Liver (tissue), 9 donors: ENCODE measurements around the gene ZCCHC14. TPM values are rescaled to one million over a fixed set of nuclear protein-coding genes. Genes with fewer than 3 reads are reported as not detected.

Experiments used
- DNase-seq: peaks from one replicate; pipeline ENCODE4 v3.0.0-alpha.2; 2017; ENCODE audit warnings: low spot score
- H3K27ac ChIP-seq, 2 donors: one replicate each; pipeline ENCODE4 v1.7.0; 2013; ENCODE audit warnings: inconsistent platforms in 2 of 2, low read length in 2 of 2, control low read depth in 1 of 2, low read depth in 1 of 2, mild to moderate bottlenecking in 1 of 2
- H3K27me3 ChIP-seq, 4 donors: one replicate each; pipeline versions ENCODE4 v1.6.1 to v1.7.0; 2013; ENCODE audit warnings: low read length in 3 of 4, inconsistent platforms in 1 of 4, mild to moderate bottlenecking in 1 of 4, moderate library complexity in 1 of 4; ENCODE audit not compliant: control insufficient read depth in 4 of 4, insufficient read depth in 4 of 4
- H3K36me3 ChIP-seq, 4 donors: one replicate each; pipeline versions ENCODE4 v1.6.1 to v1.7.0; 2013; ENCODE audit warnings: low read length in 3 of 4, mild to moderate bottlenecking in 3 of 4, low read depth in 1 of 4, moderate library complexity in 1 of 4; ENCODE audit not compliant: control insufficient read depth in 4 of 4, insufficient read depth in 3 of 4
- H3K4me1 ChIP-seq, 4 donors: one replicate each; pipeline versions ENCODE4 v1.6.1 to v1.7.0; 2013; ENCODE audit warnings: low read length in 3 of 4, mild to moderate bottlenecking in 3 of 4, moderate library complexity in 1 of 4; ENCODE audit not compliant: control insufficient read depth in 4 of 4, insufficient read depth in 4 of 4
- H3K4me3 ChIP-seq, 3 donors: one replicate each; pipeline versions ENCODE4 v1.6.1 to v1.7.0; 2013; ENCODE audit warnings: low read length in 3 of 3, control low read depth in 1 of 3, low read depth in 1 of 3, mild to moderate bottlenecking in 1 of 3
- H3K9ac ChIP-seq, 2 donors: one replicate each; pipeline ENCODE4 v1.7.0; 2013; ENCODE audit warnings: low read length in 2 of 2, mild to moderate bottlenecking in 2 of 2, moderate library complexity in 2 of 2, control low read depth in 1 of 2, low read depth in 1 of 2
- H3K9me3 ChIP-seq, 4 donors: one replicate each; pipeline versions ENCODE4 v1.6.1 to v1.7.0; 2013; ENCODE audit warnings: low read length in 3 of 4; ENCODE audit not compliant: control insufficient read depth in 4 of 4
- ATF3 ChIP-seq: IDR thresholded peaks from 2 replicates; pipeline ENCODE4 v1.6.1; 2016; ENCODE audit warnings: antibody characterized with exemption
- CTCF ChIP-seq: fragments of 150-350 bp; IDR thresholded peaks from 2 replicates; pipeline ENCODE4 v1.5.1; 2017; ENCODE audit warnings: improper control_type of control experiment, low read depth, low read length; ENCODE audit not compliant: missing input control
- EGR1 ChIP-seq, 2 donors: IDR thresholded peaks; 2 replicates each; pipeline ENCODE4 v1.6.1; 2016 to 2018; ENCODE audit warnings: antibody characterized with exemption in 2 of 2, low read depth in 2 of 2
- FOXA1 ChIP-seq: IDR thresholded peaks from 2 replicates; pipeline ENCODE4 v1.6.1; 2016; ENCODE audit warnings: antibody characterized with exemption
- FOXA2 ChIP-seq: IDR thresholded peaks from 2 replicates; pipeline ENCODE4 v1.6.1; 2016; ENCODE audit warnings: antibody characterized with exemption
- GABPA ChIP-seq, 2 donors: IDR thresholded peaks in 1 of 2; conservative IDR thresholded peaks in 1 of 2; 2 replicates each; pipeline ENCODE4 v1.6.1; 2016; ENCODE audit warnings: antibody characterized with exemption in 2 of 2, mild to moderate bottlenecking in 1 of 2, moderate library complexity in 1 of 2
- HNF4A ChIP-seq, 2 donors: conservative IDR thresholded peaks; 2 replicates each; pipeline ENCODE4 v1.6.1; 2016; ENCODE audit warnings: antibody characterized with exemption in 2 of 2, mild to moderate bottlenecking in 2 of 2
- HNF4G ChIP-seq: IDR thresholded peaks from 2 replicates; pipeline ENCODE4 v1.6.1; 2016; ENCODE audit warnings: antibody characterized with exemption
- JUND ChIP-seq, 2 donors: IDR thresholded peaks; 2 replicates each; pipeline ENCODE4 v1.6.1; 2016; ENCODE audit warnings: antibody characterized with exemption in 2 of 2
- MAX ChIP-seq: IDR thresholded peaks from 2 replicates; pipeline ENCODE4 v1.6.1; 2016; ENCODE audit warnings: antibody characterized with exemption
- NR2F2 ChIP-seq: IDR thresholded peaks from 2 replicates; pipeline ENCODE4 v1.6.1; 2016; ENCODE audit warnings: antibody characterized with exemption
- RAD21 ChIP-seq, 2 donors: IDR thresholded peaks; 2 replicates each; pipeline ENCODE4 v1.6.1; 2016; ENCODE audit warnings: antibody characterized with exemption in 2 of 2, mild to moderate bottlenecking in 2 of 2
- RXRA ChIP-seq, 2 donors: IDR thresholded peaks; 2 replicates each; pipeline ENCODE4 v1.6.1; 2017 to 2018; ENCODE audit warnings: antibody characterized with exemption in 2 of 2, mild to moderate bottlenecking in 1 of 2
- SP1 ChIP-seq: IDR thresholded peaks from 2 replicates; pipeline ENCODE4 v1.6.1; 2018; ENCODE audit warnings: antibody characterized with exemption, mild to moderate bottlenecking
- TAF1 ChIP-seq: conservative IDR thresholded peaks from 2 replicates; pipeline ENCODE4 v1.6.1; 2016; ENCODE audit warnings: antibody characterized with exemption, mild to moderate bottlenecking
- YY1 ChIP-seq: IDR thresholded peaks from 2 replicates; pipeline ENCODE4 v1.6.1; 2016; ENCODE audit warnings: antibody characterized with exemption, mild to moderate bottlenecking
- WGBS: extraction: QIAGEN DNeasy Blood & Tissue Kit; methylation state at CpG from one replicate; pipeline ENCODE4 v1.1.7; 2013; 5-methylcytosine and 5-hydroxymethylcytosine counted together
- polyA plus RNA-seq, 2 donors: library from polyadenylated mRNA; stranded (reverse) in 1 of 2; unstranded in 1 of 2; fragments of 200-250 nt in 1 of 2; fragments of >200 nt in 1 of 2; fragmentation: Nextera tagmentation in 1 of 2; extraction: Ambion mirVana in 1 of 2; gene quantifications; one replicate each; pipeline versions ENCODE4 v1.2.1 to v1.2.3, GENCODE V29; 2013 to 2015
- total RNA-seq, 2 donors: library from RNA; depleted of rRNA; stranded (reverse); fragments of >200 nt; gene quantifications; one replicate each; pipeline ENCODE4 v1.2.3, GENCODE V29; 2014
- TF ChIP-seq, protein P1 (sequence below): IDR thresholded peaks from 2 replicates; pipeline ENCODE4 v1.6.1; 2016; ENCODE audit warnings: antibody characterized with exemption
- TF ChIP-seq, protein P2 (sequence below): IDR thresholded peaks from 2 replicates; pipeline ENCODE4 v1.6.1; 2016; ENCODE audit warnings: antibody characterized with exemption, mild to moderate bottlenecking
- donor health status: healthy.
- donor health status: healthy.
- donor health status: healthy.
- donor health status: healthy.
- donor health status: healthy.

Gene ZCCHC14
- total and polyA plus RNA-seq, 4 donors: 6.3 to 21.7 (median 8.0) TPM

GRCh38 chr16:87528690-87529579 lies 36.1 kb upstream of the ZCCHC14 start:
- 32% methylated on average over 10 of the region's 10 CpGs for WGBS
- no peak for TF ChIP-seq TAF1
- no peak for TF ChIP-seq GABPA (IDR thresholded peaks at IDR 0.05 in 1 of 2, conservative IDR thresholded peaks at IDR 0.05 in 1 of 2)
- TF ChIP-seq NR2F2: peak; percentile 85
- peak; percentile 70 for TF ChIP-seq MAX
- TF ChIP-seq, protein P1, sequence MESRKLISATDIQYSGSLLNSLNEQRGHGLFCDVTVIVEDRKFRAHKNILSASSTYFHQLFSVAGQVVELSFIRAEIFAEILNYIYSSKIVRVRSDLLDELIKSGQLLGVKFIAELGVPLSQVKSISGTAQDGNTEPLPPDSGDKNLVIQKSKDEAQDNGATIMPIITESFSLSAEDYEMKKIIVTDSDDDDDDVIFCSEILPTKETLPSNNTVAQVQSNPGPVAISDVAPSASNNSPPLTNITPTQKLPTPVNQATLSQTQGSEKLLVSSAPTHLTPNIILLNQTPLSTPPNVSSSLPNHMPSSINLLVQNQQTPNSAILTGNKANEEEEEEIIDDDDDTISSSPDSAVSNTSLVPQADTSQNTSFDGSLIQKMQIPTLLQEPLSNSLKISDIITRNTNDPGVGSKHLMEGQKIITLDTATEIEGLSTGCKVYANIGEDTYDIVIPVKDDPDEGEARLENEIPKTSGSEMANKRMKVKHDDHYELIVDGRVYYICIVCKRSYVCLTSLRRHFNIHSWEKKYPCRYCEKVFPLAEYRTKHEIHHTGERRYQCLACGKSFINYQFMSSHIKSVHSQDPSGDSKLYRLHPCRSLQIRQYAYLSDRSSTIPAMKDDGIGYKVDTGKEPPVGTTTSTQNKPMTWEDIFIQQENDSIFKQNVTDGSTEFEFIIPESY: peak; percentile 81
- peak; percentile 56 to 66 for TF ChIP-seq RAD21 (IDR thresholded peaks at IDR 0.05)
- peak; percentile 92 to 95 for TF ChIP-seq HNF4A (conservative IDR thresholded peaks at IDR 0.05)
- TF ChIP-seq HNF4G: peak; percentile 86
- peak; percentile 87 for TF ChIP-seq YY1
- peak; percentile 48 to 76 for TF ChIP-seq JUND (IDR thresholded peaks at IDR 0.05)
- TF ChIP-seq, protein P2, sequence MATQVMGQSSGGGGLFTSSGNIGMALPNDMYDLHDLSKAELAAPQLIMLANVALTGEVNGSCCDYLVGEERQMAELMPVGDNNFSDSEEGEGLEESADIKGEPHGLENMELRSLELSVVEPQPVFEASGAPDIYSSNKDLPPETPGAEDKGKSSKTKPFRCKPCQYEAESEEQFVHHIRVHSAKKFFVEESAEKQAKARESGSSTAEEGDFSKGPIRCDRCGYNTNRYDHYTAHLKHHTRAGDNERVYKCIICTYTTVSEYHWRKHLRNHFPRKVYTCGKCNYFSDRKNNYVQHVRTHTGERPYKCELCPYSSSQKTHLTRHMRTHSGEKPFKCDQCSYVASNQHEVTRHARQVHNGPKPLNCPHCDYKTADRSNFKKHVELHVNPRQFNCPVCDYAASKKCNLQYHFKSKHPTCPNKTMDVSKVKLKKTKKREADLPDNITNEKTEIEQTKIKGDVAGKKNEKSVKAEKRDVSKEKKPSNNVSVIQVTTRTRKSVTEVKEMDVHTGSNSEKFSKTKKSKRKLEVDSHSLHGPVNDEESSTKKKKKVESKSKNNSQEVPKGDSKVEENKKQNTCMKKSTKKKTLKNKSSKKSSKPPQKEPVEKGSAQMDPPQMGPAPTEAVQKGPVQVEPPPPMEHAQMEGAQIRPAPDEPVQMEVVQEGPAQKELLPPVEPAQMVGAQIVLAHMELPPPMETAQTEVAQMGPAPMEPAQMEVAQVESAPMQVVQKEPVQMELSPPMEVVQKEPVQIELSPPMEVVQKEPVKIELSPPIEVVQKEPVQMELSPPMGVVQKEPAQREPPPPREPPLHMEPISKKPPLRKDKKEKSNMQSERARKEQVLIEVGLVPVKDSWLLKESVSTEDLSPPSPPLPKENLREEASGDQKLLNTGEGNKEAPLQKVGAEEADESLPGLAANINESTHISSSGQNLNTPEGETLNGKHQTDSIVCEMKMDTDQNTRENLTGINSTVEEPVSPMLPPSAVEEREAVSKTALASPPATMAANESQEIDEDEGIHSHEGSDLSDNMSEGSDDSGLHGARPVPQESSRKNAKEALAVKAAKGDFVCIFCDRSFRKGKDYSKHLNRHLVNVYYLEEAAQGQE: peak; percentile 88
- peak; percentile 29 for TF ChIP-seq FOXA1
- peak; percentile 77 for TF ChIP-seq FOXA2
- peak; percentile 96 for TF ChIP-seq SP1
- no peak for TF ChIP-seq CTCF
- peak in 1 of 2 donors; percentile 54 for TF ChIP-seq EGR1 (IDR thresholded peaks at IDR 0.05; ENCODE audit: low read depth in 2 of 2)
- TF ChIP-seq RXRA (IDR thresholded peaks at IDR 0.05): peak; percentile 95 to 96
- no peak for TF ChIP-seq ATF3
- peak overlapping the region in 1 of 2 donors; percentile 57 for H3K9ac ChIP-seq
- no peaks in the 10 kb centered on the region for H3K9me3 ChIP-seq
- H3K27ac ChIP-seq: peak overlapping the region; percentile 72 to 80
- H3K36me3 ChIP-seq: no peaks in the 10 kb centered on the region
- DNase-seq: peak; percentile 50
- H3K4me1 ChIP-seq: peaks cover 2 to 34% (median 19%) of the 10 kb centered on the region in 4 donors
- no peaks in the 10 kb centered on the region for H3K27me3 ChIP-seq
- H3K4me3 ChIP-seq: no peak overlapping the region
